Peyer's patch (tissue), 4 donors: ENCODE measurements around the gene ARHGAP24. TPM values are rescaled to one million over a fixed set of nuclear protein-coding genes. Genes with fewer than 3 reads are reported as not detected.

Source experiments
- DNase-seq, 3 donors: peaks; one replicate each; pipeline ENCODE4 v3.0.0-alpha.2; 2017 to 2019
- H3K27ac ChIP-seq, 4 donors: fragments of 200-600 bp; sonication (generic); one replicate each; pipeline ENCODE4 v1.5.1; 2016 to 2019
- H3K27me3 ChIP-seq, 2 donors: fragments of 200-600 bp; sonication (generic); one replicate each; pipeline ENCODE4 v1.5.1; 2019
- H3K36me3 ChIP-seq, 3 donors: fragments of 200-600 bp; sonication (generic); one replicate each; pipeline ENCODE4 v1.5.1; 2016 to 2019
- H3K4me1 ChIP-seq, 4 donors: fragments of 200-600 bp; sonication (generic); one replicate each; pipeline ENCODE4 v1.5.1; 2016 to 2019
- H3K4me3 ChIP-seq, 4 donors: fragments of 200-600 bp; sonication (generic); 1 replicate in 3 of 4; 2 replicates in 1 of 4; pipeline ENCODE4 v1.5.1; 2016 to 2019; ENCODE audit warnings: mild to moderate bottlenecking in 1 of 4
- H3K9me3 ChIP-seq, 4 donors: fragments of 200-600 bp; sonication (generic); one replicate each; pipeline ENCODE4 v1.5.1; 2016 to 2019; ENCODE audit warnings: mild to moderate bottlenecking in 1 of 4
- CTCF ChIP-seq, 6 experiments: fragments of 450-650 bp in 4 of 6; fragments of 200-600 bp in 2 of 6; sonication (generic) in 1 of 6; IDR thresholded peaks; one replicate each; pipeline ENCODE4 v1.5.1; 2017 to 2019; ENCODE audit warnings: antibody characterized with exemption in 6 of 6, mild to moderate bottlenecking in 3 of 6, moderate library complexity in 1 of 6
- POLR2A ChIP-seq, 2 donors: fragments of 450-650 bp; IDR thresholded peaks; one replicate each; pipeline ENCODE4 v1.5.1; 2017; ENCODE audit warnings: antibody characterized with exemption in 2 of 2, mild to moderate bottlenecking in 2 of 2, moderate library complexity in 2 of 2
- total RNA-seq, 4 donors: library from RNA; depleted of rRNA; stranded (reverse); fragments of >200 nt; gene quantifications; one replicate each; pipeline ENCODE4 v1.1.0, GENCODE V29; 2016

ARHGAP24 gene
- total RNA-seq, 4 donors from 2014 or later: 4.7 to 330 (median 20.0) TPM

- H3K36me3 ChIP-seq: no peaks in the 10 kb centered on the region
- H3K27me3 ChIP-seq: no peaks in the 10 kb centered on the region
- H3K4me1 ChIP-seq: peaks cover 0 to 15% (median 1%) of the 10 kb centered on the region in 4 donors
- no peak overlapping the region for H3K4me3 ChIP-seq
- TF ChIP-seq CTCF (IDR thresholded peaks at IDR 0.05): no peak
- TF ChIP-seq POLR2A (IDR thresholded peaks at IDR 0.05): no peak
- H3K27ac ChIP-seq: peak overlapping the region in 1 of 4 donors; percentile 26
- no peaks in the 10 kb centered on the region for H3K9me3 ChIP-seq
- DNase-seq: no peak
Measured at GRCh38 chr4:85824166-85824945, 349.4 kb downstream of the ARHGAP24 start.

DNA sequence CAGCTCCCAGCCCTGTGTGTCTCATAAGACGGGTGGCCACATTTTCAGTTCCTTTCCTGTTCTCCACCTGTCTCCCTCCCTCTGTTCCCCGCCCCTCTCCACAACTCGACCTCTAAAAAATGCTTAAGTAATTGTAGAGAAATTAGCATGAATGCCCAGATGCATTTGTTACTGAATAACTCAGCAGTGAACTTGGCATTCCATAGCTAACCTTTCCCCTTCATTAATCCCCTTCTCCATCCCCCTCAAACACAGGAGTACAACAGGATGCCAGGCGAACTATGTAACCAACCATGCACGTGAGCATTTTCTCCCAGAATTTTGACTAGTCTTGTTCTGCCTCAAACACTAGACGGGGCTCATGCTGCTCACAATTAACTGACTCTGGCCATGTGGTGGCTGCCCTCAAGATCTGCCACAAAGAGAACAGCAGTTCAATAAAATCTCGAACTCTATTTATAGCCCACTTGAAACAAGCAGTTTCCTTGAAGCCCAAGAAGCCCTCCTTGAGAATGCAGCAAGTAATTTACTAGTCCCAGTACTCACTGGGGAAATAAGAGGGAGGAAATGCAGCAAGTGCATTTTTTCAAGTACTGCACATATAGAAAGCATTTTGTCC, 351.2 kb downstream of the ARHGAP24 start:
- Histone ChIP-seq H3K27ac (peak overlapping the region in 1 of 4 donors; percentile 20), H3K9me3 (no peaks in the 10 kb centered on the region), H3K27me3 (no peaks in the 10 kb centered on the region), H3K36me3 (no peaks in the 10 kb centered on the region), H3K4me3 (no peak overlapping the region), H3K4me1 (peaks cover 0 to 15% (median 1%) of the 10 kb centered on the region in 4 donors)
- TF ChIP-seq POLR2A (IDR thresholded peaks at IDR 0.05) (no peak), CTCF (IDR thresholded peaks at IDR 0.05) (peak in 2 of 6 experiments; percentile 18 to 21)
- DNase-seq: no peak

GRCh38 chr4:85828027-85828890, 353.3 kb downstream of the ARHGAP24 start:
- H3K4me1 ChIP-seq: peaks cover 0 to 15% (median 1%) of the 10 kb centered on the region in 4 donors

GRCh38 chr4:85829276-85830051, 354.5 kb downstream of the ARHGAP24 start:
- Histone ChIP-seq H3K9me3 (no peaks in the 10 kb centered on the region), H3K27ac (no peak overlapping the region)
- TF ChIP-seq POLR2A (IDR thresholded peaks at IDR 0.05) (no peak), CTCF (IDR thresholded peaks at IDR 0.05) (no peak)

More at GRCh38 chr4:85828027-85828890, 353.3 kb downstream of the ARHGAP24 start:
- Histone ChIP-seq H3K27ac (peak overlapping the region in 2 of 4 donors; percentile 15 to 48), H3K27me3 (no peaks in the 10 kb centered on the region), H3K4me3 (peak overlapping the region in 2 of 4 donors; percentile 24 to 34), H3K36me3 (no peaks in the 10 kb centered on the region), H3K9me3 (no peaks in the 10 kb centered on the region)
- TF ChIP-seq POLR2A (IDR thresholded peaks at IDR 0.05): no peak
- TF ChIP-seq CTCF (IDR thresholded peaks at IDR 0.05): no peak
- DNase-seq: no peak

GRCh38 chr4:85831647-85832046, 356.7 kb downstream of the ARHGAP24 start:
- Histone ChIP-seq H3K4me1 (no peaks in the 10 kb centered on the region), H3K4me3 (no peak overlapping the region), H3K9me3 (no peaks in the 10 kb centered on the region), H3K36me3 (no peaks in the 10 kb centered on the region), H3K27me3 (no peaks in the 10 kb centered on the region), H3K27ac (no peak overlapping the region)
- DNase-seq: no peak
- TF ChIP-seq POLR2A (IDR thresholded peaks at IDR 0.05) (no peak), CTCF (IDR thresholded peaks at IDR 0.05) (no peak)

More at GRCh38 chr4:85829276-85830051, 354.5 kb downstream of the ARHGAP24 start:
- no peaks in the 10 kb centered on the region for H3K36me3 ChIP-seq
- DNase-seq: no peak
- H3K4me3 ChIP-seq: no peak overlapping the region
- H3K27me3 ChIP-seq: no peaks in the 10 kb centered on the region
- H3K4me1 ChIP-seq: peaks cover 0 to 11% (median 1%) of the 10 kb centered on the region in 4 donors
